Type B pancreatic cell (in vitro differentiated cells): ENCODE measurements around the gene HMG20A. TPM values are rescaled to one million over a fixed set of nuclear protein-coding genes. Genes with fewer than 3 reads are reported as not detected.

Source experiments
- DNase-seq: peaks from one replicate; pipeline ENCODE4 v3.0.0; 2021; ENCODE audit warnings: mixed read lengths; ENCODE audit not compliant: unreplicated experiment; ENCODE audit errors: extremely low spot score
- H3K27ac Mint-ChIP-seq: 2 replicates; pipeline ENCODE4 v1.8.0; 2021; ENCODE audit warnings: mild to moderate bottlenecking, mixed read lengths
- H3K27me3 Mint-ChIP-seq: 2 replicates; pipeline ENCODE4 v1.8.0; 2021; ENCODE audit warnings: mixed read lengths
- H3K36me3 Mint-ChIP-seq: 2 replicates; pipeline ENCODE4 v1.8.0; 2021; ENCODE audit warnings: mixed read lengths
- H3K4me1 Mint-ChIP-seq: one replicate; pipeline ENCODE4 v1.8.0; 2021; ENCODE audit warnings: mixed read lengths; ENCODE audit not compliant: unreplicated experiment
- H3K4me3 Mint-ChIP-seq: 2 replicates; pipeline ENCODE4 v1.8.0; 2021; ENCODE audit warnings: mild to moderate bottlenecking, mixed read lengths
- H3K9me3 Mint-ChIP-seq: 2 replicates; pipeline ENCODE4 v1.8.0; 2021; ENCODE audit warnings: mixed read lengths
- total RNA-seq: library from RNA; stranded (reverse); gene quantifications from 2 replicates; pipeline ENCODE4 v1.2.1, GENCODE V29; 2021; ENCODE audit warnings: low replicate concordance
- TF ChIP-seq, protein P1 (sequence below): fragments of 200-600 bp; sonication (generic); conservative IDR thresholded peaks from 2 replicates; pipeline ENCODE4 v1.5.0; 2021; ENCODE audit warnings: antibody characterized with exemption, mild to moderate bottlenecking

The HMG20A gene
- total RNA-seq, 1 donor from 2014 or later, result 48.7 TPM

DNA sequence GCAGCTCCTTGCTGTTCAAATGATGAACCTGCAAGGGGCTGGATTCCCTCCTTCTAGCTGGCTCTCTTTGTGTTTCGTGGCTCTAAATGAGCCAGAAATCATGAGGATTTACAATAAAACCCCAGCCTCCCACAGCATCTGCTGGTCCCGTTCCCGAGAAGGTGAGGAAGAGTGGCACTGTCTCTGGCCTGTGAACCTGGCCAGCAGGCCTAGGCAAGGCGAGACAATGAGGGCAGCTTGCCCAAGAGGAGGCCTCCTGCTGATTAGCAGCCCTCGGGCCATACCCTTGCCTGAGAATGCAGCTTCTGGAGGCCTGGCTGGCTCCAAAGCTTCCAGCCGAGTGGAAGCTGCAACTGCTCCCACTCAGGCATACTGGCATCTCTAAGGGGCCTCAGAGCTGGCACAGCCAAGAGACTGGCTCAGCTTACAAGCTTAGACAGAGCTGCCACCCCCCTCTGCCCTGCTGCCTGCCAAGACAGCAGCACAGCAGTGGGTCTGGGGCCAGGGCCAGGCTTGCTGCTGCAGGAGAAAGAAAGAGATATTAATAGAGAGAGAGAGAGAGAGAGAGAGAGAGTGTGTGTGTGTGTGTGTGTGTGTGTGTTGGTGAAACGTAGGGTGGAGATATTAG is 76.5 kb downstream of the HMG20A start:
- DNase-seq, result no peak
- Mint-ChIP-seq H3K27ac (peak overlapping the region; percentile 73), H3K27me3 (no peaks in the 10 kb centered on the region), H3K4me3 (peak overlapping the region; percentile 73), H3K9me3 (no peaks in the 10 kb centered on the region), H3K36me3 (peaks cover 4% of the 10 kb centered on the region), H3K4me1 (peaks cover 56% of the 10 kb centered on the region)
- TF ChIP-seq, protein P1, sequence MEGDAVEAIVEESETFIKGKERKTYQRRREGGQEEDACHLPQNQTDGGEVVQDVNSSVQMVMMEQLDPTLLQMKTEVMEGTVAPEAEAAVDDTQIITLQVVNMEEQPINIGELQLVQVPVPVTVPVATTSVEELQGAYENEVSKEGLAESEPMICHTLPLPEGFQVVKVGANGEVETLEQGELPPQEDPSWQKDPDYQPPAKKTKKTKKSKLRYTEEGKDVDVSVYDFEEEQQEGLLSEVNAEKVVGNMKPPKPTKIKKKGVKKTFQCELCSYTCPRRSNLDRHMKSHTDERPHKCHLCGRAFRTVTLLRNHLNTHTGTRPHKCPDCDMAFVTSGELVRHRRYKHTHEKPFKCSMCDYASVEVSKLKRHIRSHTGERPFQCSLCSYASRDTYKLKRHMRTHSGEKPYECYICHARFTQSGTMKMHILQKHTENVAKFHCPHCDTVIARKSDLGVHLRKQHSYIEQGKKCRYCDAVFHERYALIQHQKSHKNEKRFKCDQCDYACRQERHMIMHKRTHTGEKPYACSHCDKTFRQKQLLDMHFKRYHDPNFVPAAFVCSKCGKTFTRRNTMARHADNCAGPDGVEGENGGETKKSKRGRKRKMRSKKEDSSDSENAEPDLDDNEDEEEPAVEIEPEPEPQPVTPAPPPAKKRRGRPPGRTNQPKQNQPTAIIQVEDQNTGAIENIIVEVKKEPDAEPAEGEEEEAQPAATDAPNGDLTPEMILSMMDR, result peak; percentile 42

GRCh38 chr15:77497942-77498361 is 77.3 kb downstream of the HMG20A start:
- no peak for DNase-seq
- H3K4me3 Mint-ChIP-seq, result peak overlapping the region; percentile 76
- TF ChIP-seq, protein P1, result no peak

DNA sequence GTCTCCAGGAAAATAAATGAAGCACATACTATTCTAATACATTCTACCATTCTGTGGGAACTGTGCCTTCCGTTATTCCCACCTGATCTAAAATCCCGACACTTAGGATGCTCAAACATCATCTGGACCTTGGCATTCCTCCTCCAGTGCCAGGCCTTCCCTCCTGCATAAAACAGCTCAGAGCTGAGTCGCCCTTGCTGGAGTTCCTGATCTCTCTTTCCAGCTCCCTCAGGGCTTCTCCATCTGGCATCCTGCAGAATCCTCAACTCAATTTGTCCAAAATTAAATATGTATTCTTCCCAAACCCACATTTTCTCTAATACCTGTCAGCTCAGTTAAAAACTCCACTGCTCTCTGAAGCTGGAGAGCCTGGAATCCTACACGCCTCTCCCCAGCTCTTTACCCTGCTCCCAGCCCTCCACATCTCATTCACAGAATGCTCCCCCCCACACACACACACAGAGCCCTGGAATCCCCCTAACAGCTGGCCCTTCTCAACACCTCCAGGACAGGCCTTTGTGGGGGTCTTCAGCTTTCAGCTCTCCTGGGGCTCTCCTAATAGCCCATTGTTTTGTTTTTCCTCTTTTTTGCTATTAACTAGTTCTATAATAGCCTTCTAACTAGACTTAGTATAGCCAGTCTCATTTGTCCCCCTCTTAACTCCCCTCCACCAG is 78.5 kb downstream of the HMG20A start:
- H3K4me1 Mint-ChIP-seq, result peaks cover 58% of the 10 kb centered on the region
- no peak overlapping the region for H3K4me3 Mint-ChIP-seq
- H3K36me3 Mint-ChIP-seq, result peaks cover 4% of the 10 kb centered on the region
- DNase-seq, result no peak
- H3K9me3 Mint-ChIP-seq, result no peaks in the 10 kb centered on the region
- no peaks in the 10 kb centered on the region for H3K27me3 Mint-ChIP-seq
- TF ChIP-seq, protein P1, result no peak
- no peak overlapping the region for H3K27ac Mint-ChIP-seq

More at GRCh38 chr15:77497942-77498361, 77.3 kb downstream of the HMG20A start:
- Mint-ChIP-seq H3K36me3 (peaks cover 4% of the 10 kb centered on the region), H3K9me3 (no peaks in the 10 kb centered on the region), H3K27me3 (no peaks in the 10 kb centered on the region), H3K4me1 (peaks cover 55% of the 10 kb centered on the region), H3K27ac (peak overlapping the region; percentile 73)

GRCh38 chr15:77500989-77501388 is 80.3 kb downstream of the HMG20A start:
- peaks cover 62% of the 10 kb centered on the region for H3K4me1 Mint-ChIP-seq
- DNase-seq, result no peak
- H3K27me3 Mint-ChIP-seq, result no peaks in the 10 kb centered on the region
- no peaks in the 10 kb centered on the region for H3K9me3 Mint-ChIP-seq
- H3K4me3 Mint-ChIP-seq, result no peak overlapping the region
- TF ChIP-seq, protein P1, result no peak
- peaks cover 4% of the 10 kb centered on the region for H3K36me3 Mint-ChIP-seq
- no peak overlapping the region for H3K27ac Mint-ChIP-seq

DNA sequence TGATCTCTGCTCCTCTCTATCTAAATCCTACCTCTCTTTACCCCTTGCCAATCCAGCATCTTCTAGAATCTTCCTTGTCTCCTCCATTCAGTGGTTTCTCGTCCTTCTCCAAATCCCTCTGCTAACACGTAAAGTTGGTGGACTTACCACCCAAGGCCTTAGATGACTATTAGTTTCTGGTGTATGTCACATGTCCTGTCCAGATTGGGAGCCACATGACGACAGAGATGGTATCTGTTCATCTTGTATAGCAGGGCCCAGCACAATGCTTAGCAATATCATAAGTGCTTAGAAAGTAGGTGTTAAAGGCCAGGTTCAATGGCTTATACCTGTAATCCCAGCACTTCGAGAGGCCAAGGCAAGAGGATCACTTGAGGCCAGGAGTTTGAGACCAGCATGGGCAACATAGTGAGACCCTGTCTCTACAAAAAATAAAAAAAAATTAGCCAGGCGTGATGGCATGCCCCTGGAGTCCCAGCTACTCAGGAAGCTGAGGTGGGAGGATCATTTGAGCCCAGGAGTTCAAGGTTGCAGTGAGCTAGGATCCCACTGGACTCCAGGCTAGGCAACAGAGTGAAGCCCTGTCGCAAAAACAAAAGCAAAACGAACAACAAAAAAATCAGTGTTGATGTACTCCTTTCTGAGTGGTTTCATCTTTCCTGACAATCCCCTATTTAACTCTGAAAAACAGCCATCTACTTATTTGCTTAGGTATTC is 81.8 kb downstream of the HMG20A start:
- TF ChIP-seq, protein P1, result no peak
- H3K27ac Mint-ChIP-seq, result no peak overlapping the region
- H3K9me3 Mint-ChIP-seq, result no peaks in the 10 kb centered on the region
- H3K4me3 Mint-ChIP-seq, result no peak overlapping the region
- H3K27me3 Mint-ChIP-seq, result no peaks in the 10 kb centered on the region
- peaks cover 4% of the 10 kb centered on the region for H3K36me3 Mint-ChIP-seq
- no peak for DNase-seq
- H3K4me1 Mint-ChIP-seq, result peaks cover 64% of the 10 kb centered on the region
